ENCODE results near the gene TMEM17.
"Not testable (repeated sequence)": the region's sequence is repeated elsewhere in the genome, so short reads cannot be mapped to it uniquely, and the experiment has no call there.

The TMEM17 gene

DNA sequence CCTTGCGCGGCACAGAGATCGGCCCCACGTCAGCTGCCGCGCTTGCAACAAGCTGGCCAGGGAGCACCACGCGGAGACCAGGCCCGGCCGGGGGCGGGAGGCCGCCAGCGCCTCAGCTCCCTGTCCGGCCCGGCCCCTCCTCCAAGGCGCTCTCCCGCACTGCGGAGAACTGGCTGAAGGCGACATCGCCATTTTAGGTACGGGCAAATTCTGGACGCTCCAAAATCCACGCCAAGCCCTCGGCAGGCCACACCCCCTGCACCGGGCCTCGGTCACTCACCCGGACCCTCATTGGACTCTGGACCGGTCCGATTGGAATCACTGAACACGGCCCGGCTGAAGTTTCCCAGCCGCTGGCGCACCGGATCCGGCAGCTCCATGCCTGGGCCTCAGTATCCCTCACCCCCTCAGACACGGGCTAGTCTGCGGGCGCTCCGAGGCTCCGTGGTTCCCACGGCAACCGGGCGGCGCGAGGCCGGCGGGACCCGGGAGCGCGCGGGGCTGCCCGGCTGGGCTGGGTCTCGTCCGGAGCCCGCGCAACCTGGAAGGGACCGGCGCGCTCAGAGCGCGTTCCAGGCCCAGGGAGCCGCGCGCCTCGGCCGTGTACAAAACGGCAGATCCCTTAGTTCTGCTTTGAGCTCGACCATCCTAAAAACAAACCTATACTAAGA lies at the start of gene TMEM17:
TMEM17 (minus strand) TSS at position 446 of the 671 bp plus-strand sequence; CDS start at position 380, 66 bp downstream.
- DNase-seq (ENCODE audit: insufficient read length, low spot score) (peak; percentile 72), FAIRE-seq (peak; percentile 82)
- TF ChIP-seq POLR2A (IDR thresholded peaks at IDR 0.05; ENCODE audit: low read depth, low read length), result peak; percentile 45; the same call in 1 of the 2 replicates

DNA sequence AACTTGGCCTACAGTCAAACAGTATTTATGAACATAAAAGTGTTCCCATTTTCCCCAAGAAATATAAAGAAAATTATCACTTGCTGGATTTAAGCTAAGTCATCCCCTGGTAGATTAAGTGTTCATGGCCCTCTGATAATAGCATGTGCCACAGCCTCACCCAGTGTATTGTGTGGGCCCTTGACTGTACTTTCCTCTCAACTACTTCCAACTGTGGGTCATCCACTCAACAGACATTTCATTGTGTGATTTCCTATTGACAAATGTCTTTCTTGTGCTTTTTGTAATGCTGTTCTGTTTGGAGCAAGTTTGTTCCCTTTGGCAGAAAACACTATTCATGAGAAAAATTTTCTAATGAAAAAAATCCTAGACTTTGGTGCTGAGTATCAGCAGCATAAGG lies 48.4 kb upstream of the TMEM17 start:
- DNase-seq (ENCODE audit: insufficient read length, low spot score) (no peak), FAIRE-seq (no peak)
- TF ChIP-seq POLR2A (IDR thresholded peaks at IDR 0.05; ENCODE audit: low read depth, low read length), result no peak

GRCh38 chr2:62550461-62550860 lies 44.5 kb upstream of the TMEM17 start:
- no peak for TF ChIP-seq POLR2A (IDR thresholded peaks at IDR 0.05; ENCODE audit: low read depth, low read length)
- DNase-seq (ENCODE audit: insufficient read length, low spot score) (no peak), FAIRE-seq (no peak)

DNA sequence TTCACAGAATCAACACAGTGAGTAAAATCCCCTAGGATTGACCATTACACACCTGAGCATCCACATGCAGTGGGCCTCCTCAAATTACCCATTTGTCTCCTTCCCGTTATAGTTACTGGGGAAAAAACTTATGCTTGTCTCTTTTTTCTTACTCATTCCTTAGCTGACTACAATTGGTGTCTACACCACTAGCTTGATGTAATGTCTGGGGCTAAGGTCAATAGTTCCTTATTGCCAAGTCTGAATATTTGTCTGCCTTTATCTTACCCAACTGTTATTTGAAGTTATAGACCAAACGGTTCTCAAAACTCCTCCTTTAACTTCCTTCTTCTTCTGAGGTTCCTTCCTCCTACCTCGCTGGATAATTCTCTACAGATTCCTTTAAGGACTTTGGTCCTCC lies 41.9 kb upstream of the TMEM17 start:
- FAIRE-seq (no peak), DNase-seq (ENCODE audit: insufficient read length, low spot score) (no peak)
- no peak for TF ChIP-seq POLR2A (IDR thresholded peaks at IDR 0.05; ENCODE audit: low read depth, low read length)

- no peak for DNase-seq (ENCODE audit: insufficient read length, low spot score)
- FAIRE-seq, result peak; percentile 11
- TF ChIP-seq POLR2A (IDR thresholded peaks at IDR 0.05; ENCODE audit: low read depth, low read length), result no peak
Measured at GRCh38 chr2:62545261-62545660, 39.3 kb upstream of the TMEM17 start.

DNA sequence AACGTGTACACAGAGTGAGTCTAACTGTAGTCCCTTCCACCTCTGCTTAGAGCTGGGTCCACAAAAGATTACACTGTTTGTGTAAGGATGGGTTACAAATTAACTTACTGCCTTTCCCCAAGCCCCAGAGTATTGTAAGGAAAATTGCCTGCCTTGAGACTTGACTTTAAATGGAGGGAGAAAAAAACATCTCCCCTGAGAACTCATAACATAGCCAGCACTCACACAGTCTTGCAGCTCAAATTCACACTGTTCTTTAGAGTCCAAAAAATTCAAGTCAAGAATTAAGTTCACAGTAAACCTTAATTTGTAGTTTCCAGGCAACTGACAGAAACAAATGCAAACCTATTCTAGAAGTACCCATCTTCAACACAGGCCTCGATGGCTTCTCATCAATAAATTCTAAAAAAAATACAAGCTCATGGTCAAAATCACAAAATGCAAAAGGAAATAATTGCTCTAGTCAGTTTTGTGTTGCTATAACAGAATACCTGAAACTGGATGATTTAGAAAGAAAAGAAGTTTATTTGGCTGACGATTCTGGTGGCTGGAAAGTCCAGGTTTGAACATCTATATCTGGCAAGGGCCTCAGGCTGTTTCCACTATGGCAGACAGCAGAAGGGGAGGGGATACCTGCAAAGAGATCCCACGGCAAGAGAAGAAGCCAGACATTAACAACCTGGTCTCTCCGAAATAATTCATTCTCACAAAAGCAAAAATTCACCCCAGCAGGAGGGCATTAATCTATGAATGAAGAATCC lies 34.6 kb upstream of the TMEM17 start:
- FAIRE-seq (no peak), DNase-seq (ENCODE audit: insufficient read length, low spot score) (no peak)
- no peak for TF ChIP-seq POLR2A (IDR thresholded peaks at IDR 0.05; ENCODE audit: low read depth, low read length)

DNA sequence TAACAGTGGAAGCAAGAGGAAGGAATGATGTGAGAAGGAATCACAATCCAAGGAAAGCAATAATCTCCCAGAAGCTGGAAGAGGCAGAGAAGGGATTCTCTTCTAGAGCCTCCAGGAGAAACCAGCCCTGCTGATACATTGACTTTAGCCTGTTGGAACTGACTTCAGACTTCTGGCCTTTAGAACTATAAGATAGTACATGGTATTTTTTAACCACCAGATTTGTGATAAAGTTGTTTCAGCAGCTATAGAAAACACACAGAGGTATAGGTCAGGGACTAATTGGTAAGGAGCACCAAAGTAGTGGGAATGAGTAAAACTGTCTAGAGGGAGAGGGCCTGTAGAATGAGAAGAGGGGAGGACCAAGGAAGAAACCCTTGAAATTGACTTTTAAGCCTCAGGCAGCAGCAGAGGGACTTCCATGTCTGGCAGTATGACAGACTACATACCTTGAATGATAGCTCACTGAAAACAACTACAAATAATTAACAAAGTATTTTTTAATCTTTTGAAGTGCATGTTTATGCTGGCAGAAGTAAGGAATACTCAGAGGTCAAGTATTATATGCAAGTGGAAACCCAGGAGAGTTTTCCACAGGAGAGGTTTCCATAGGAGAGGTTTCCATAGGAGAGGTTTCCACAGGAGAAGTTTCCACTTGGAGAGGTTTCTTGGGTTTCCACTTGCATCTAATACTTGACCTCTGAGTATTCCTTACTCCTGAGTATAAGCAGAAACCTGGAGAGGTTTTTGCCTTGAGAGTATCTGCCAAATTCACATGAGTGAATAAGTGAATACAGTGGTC lies 33.8 kb upstream of the TMEM17 start:
- no peak for FAIRE-seq
- TF ChIP-seq POLR2A (IDR thresholded peaks at IDR 0.05; ENCODE audit: low read depth, low read length), result no peak
- DNase-seq (ENCODE audit: insufficient read length, low spot score), result no peak

GRCh38 chr2:62538756-62539155 lies 32.8 kb upstream of the TMEM17 start:
- no peak for TF ChIP-seq POLR2A (IDR thresholded peaks at IDR 0.05; ENCODE audit: low read depth, low read length)
- FAIRE-seq (no peak), DNase-seq (ENCODE audit: insufficient read length, low spot score) (no peak)

- no peak for TF ChIP-seq POLR2A (IDR thresholded peaks at IDR 0.05; ENCODE audit: low read depth, low read length)
- no peak for DNase-seq (ENCODE audit: insufficient read length, low spot score)
- FAIRE-seq, result no peak
Measured at GRCh38 chr2:62537814-62538213, 31.8 kb upstream of the TMEM17 start.

GRCh38 chr2:62536873-62537547 lies 31.0 kb upstream of the TMEM17 start:
- no peak for TF ChIP-seq POLR2A (IDR thresholded peaks at IDR 0.05; ENCODE audit: low read depth, low read length)
- no peak for FAIRE-seq
- no peak for DNase-seq (ENCODE audit: insufficient read length, low spot score)

DNA sequence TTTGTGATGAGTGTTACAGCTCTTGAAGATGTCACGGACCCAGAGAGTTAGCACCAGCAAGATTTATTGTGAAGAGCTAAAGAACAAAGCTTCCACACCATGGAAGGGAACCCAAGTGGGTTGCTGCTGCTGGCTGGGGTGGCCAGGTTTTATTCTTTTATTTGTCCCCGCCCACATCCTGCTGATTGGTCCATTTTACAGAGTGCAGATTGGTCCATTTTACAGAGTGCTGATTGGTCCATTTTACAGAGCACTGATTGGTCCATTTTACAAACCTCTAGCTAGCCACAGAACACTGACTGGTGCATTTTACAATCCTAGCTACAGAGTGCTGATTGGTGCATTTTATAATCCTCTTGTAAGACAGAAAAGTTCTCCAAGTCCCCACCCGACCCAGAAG lies 29.5 kb upstream of the TMEM17 start:
- FAIRE-seq; DNase-seq (ENCODE audit: insufficient read length, low spot score): not testable (repeated sequence)

DNA sequence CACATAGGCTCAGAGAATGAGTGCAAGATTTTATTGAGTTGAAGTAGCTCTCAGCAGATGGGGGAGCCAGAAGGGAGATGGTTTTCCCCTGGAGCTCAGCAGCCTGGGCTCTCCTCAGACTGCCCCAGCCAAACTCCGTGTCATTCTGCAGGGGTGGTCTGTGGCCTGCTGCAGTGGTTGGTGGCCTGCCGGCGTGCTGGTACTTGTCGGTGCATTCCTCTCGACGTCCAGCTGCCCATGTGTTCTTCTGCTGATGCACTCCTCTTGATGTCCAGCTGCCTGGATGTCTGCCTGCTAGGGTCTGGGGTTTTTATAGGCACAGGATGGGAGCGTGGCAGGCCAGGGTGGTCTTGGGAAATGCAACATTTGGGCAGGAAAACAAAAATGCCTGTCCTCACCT lies 25.6 kb upstream of the TMEM17 start:
- no peak for TF ChIP-seq POLR2A (IDR thresholded peaks at IDR 0.05; ENCODE audit: low read depth, low read length)
- FAIRE-seq (no peak), DNase-seq (ENCODE audit: insufficient read length, low spot score) (no peak)

GRCh38 chr2:62529758-62530157 lies 23.8 kb upstream of the TMEM17 start:
- no peak for DNase-seq (ENCODE audit: insufficient read length, low spot score)
- no peak for TF ChIP-seq POLR2A (IDR thresholded peaks at IDR 0.05; ENCODE audit: low read depth, low read length)

More at GRCh38 chr2:62529758-62530157, 23.8 kb upstream of the TMEM17 start:
- no peak for FAIRE-seq

Data from H54 (cell line).